NCI-H2196 treated with DMSO at 0.1 percent for 48 hours (cell line): ENCODE data around the gene ZNF117.
"Not testable (repeated sequence)": the region's sequence is repeated elsewhere in the genome, so short reads cannot be mapped to it uniquely, and the experiment has no call there.

Source experiments
- DNase-seq: peaks from one replicate; lab custom pipeline; 2025; ENCODE audit not compliant: unreplicated experiment; lab: John Stamatoyannopoulos, UW

ZNF117 gene

DNA sequence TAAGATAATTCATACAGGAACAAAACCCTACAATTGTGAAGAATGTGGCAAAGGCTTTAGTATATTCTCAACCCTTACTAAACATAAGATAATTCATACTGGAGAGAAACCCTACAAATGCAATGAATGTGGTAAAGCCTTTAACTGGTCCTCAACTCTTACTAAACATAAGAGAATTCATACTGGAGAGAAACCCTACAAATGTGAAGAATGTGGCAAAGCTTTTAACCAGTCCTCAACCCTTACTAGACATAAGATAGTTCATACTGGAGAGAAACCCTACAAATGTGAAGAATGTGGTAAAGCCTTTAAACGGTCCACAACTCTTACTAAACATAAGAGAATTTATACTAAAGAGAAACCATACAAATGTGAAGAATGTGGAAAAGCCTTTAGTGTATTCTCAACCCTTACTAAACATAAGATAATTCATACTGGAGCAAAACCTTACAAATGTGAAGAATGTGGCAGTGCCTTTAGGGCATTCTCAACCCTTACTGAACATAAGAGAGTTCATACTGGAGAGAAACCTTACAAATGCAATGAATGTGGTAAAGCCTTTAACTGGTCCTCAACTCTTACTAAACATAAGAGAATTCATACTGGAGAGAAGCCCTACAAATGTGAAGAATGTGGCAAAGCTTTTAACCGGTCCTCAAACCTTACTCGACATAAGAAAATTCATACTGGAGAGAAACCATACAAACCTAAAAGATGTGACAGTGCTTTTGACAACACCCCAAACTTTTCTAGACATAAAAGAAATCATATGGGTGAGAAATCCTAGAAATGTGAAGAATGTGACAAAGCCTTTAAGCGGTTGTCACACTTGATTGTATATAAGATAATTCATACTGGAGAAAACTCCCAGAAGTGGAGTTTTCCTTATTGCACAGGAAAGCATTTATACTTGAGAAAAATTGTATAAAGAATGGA lies 62.3 kb downstream of the ZNF117 start:
- not testable (repeated sequence) for DNase-seq
